SU-DHL-6 (cell line): ENCODE results near the gene FGF5.

ENCODE experiments used
- H2AFZ ChIP-seq: fragments of 200-600 bp; sonication (generic); 2 replicates; pipeline ENCODE4 v1.6.1; 2014; ENCODE audit warnings: low read depth, mild to moderate bottlenecking, moderate library complexity, mixed read lengths, antibody characterized with exemption, low read length; ENCODE audit not compliant: severe bottlenecking
- H3F3A ChIP-seq: fragments of 200-600 bp; shearing (Covaris generic); 2 replicates; pipeline ENCODE4 v1.6.0; 2016; ENCODE audit warnings: antibody characterized with exemption, mild to moderate bottlenecking; ENCODE audit not compliant: insufficient read depth
- H3K27ac ChIP-seq: fragments of 200-600 bp; sonication (generic); 2 replicates; pipeline ENCODE4 v1.5.1; 2016; ENCODE audit warnings: low read depth, mild to moderate bottlenecking, low read length, moderate library complexity, mixed read lengths
- H3K27me3 ChIP-seq: fragments of 200-600 bp; sonication (generic), shearing (Covaris generic); 2 replicates; pipeline ENCODE4 v1.6.0; 2014; ENCODE audit warnings: mild to moderate bottlenecking, low read length
- H3K36me3 ChIP-seq: fragments of 200-600 bp; sonication (generic); 2 replicates; pipeline ENCODE4 v1.6.1; 2014; ENCODE audit warnings: mild to moderate bottlenecking, low read length, mixed read lengths
- H3K4me2 ChIP-seq: fragments of 300-600, 200-600 bp; shearing (Covaris generic), sonication (generic); 2 replicates; pipeline ENCODE4 v1.6.0; 2014; ENCODE audit warnings: low read length, low read depth, mild to moderate bottlenecking; ENCODE audit not compliant: poor library complexity, severe bottlenecking
- H3K4me3 ChIP-seq: fragments of 200-600 bp; sonication (generic); 2 replicates; pipeline ENCODE4 v1.5.1; 2014; ENCODE audit warnings: antibody characterized with exemption, low read length, mild to moderate bottlenecking, mixed read lengths; ENCODE audit not compliant: insufficient read depth, poor library complexity, severe bottlenecking
- H3K79me2 ChIP-seq: fragments of 200-600 bp; sonication (generic); 2 replicates; pipeline ENCODE4 v1.6.1; 2014; ENCODE audit warnings: mild to moderate bottlenecking, low read length, moderate library complexity; ENCODE audit not compliant: insufficient read depth
- H3K9ac ChIP-seq: fragments of 200-600 bp; sonication (generic); 2 replicates; pipeline ENCODE4 v1.7.0; 2014; ENCODE audit warnings: mild to moderate bottlenecking, low read length
- H3K9me2 ChIP-seq: fragments of 200-600 bp; sonication (generic); replicated peaks from 2 replicates; pipeline ENCODE4 v1.6.1; 2014; ENCODE audit warnings: low read length; ENCODE audit not compliant: insufficient read depth
- H3K9me3 ChIP-seq: fragments of 200-600 bp; sonication (generic); 2 replicates; pipeline ENCODE4 v1.6.1; 2014; ENCODE audit warnings: low read length, mixed read lengths; ENCODE audit not compliant: insufficient read depth
- H4K20me1 ChIP-seq: fragments of 200-600 bp; sonication (generic); 2 replicates; pipeline ENCODE4 v1.6.1; 2014; ENCODE audit warnings: low read depth, mild to moderate bottlenecking, antibody characterized with exemption, low read length, moderate library complexity, mixed read lengths
- EZH2phosphoT487 ChIP-seq: fragments of 200-600 bp; sonication (generic), shearing (Covaris generic); conservative IDR thresholded peaks from 2 replicates; pipeline ENCODE4 v1.6.1; 2018; ENCODE audit warnings: mild to moderate bottlenecking, antibody characterized with exemption, low read length, moderate library complexity, mixed read lengths
- TF ChIP-seq, protein P1 (sequence below): fragments of 200-600 bp; sonication (generic); IDR thresholded peaks from one replicate; pipeline ENCODE4 v1.5.1; 2017; ENCODE audit warnings: antibody characterized with exemption, mild to moderate bottlenecking, low read length, moderate library complexity; ENCODE audit not compliant: insufficient read depth, poor library complexity, severe bottlenecking

The FGF5 gene

DNA sequence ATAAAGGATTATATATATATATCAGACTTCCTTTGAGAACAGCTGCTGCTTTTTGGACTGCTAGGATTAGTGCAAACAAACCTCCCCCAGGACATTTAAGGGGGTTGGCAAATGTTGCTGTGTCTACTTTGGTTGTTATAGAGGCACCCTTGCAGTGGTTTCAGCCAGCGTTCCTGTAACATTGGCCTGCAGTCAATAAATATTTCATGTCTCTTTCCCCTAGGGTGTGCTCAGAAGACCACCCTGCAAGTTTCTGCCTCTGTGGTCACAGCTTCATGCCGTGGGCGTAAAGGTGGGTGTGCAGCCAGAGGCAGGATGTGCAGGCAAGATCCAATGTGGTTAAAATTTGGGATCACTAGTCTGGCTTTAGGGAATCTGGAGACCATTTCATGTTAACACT is 28.9 kb downstream of the FGF5 start:
- no peaks in the 10 kb centered on the region for H3K9me2 ChIP-seq
- no peak for TF ChIP-seq EZH2phosphoT487
- H4K20me1 ChIP-seq, result no peaks in the 10 kb centered on the region
- no peaks in the 10 kb centered on the region for H3F3A ChIP-seq
- no peaks in the 10 kb centered on the region for H3K79me2 ChIP-seq
- no peak overlapping the region for H2AFZ ChIP-seq
- H3K9me3 ChIP-seq, result no peaks in the 10 kb centered on the region
- no peak overlapping the region for H3K4me2 ChIP-seq
- no peak overlapping the region for H3K9ac ChIP-seq
- H3K27me3 ChIP-seq, result no peaks in the 10 kb centered on the region
- no peaks in the 10 kb centered on the region for H3K36me3 ChIP-seq
- H3K27ac ChIP-seq, result no peak overlapping the region
- H3K4me3 ChIP-seq, result no peak overlapping the region

- Histone ChIP-seq H3K27me3 (no peaks in the 10 kb centered on the region), H3K27ac (no peak overlapping the region)
Measured at GRCh38 chr4:80295826-80296225, 29.4 kb downstream of the FGF5 start.

DNA sequence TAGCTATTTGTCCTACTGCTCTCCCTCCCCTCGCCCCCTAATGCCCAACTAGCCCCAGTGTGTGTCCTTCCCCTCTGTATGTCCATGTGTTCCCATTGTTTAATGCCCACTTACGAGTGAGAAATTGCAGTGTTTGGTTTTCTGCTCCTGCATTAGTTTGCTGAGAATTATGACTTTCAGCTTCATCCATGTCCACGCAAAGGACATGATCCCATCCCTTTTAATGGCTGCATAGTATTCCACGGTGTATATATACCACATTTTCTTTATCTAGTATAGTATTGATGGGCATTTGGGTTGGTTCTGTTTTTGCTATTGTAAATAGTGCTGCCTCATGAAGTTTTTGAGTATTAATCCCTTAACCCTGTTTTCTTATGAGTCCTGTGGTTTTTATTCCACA is 35.4 kb downstream of the FGF5 start:
- no peak overlapping the region for H3K4me2 ChIP-seq
- H3K79me2 ChIP-seq, result no peaks in the 10 kb centered on the region
- no peaks in the 10 kb centered on the region for H3K9me3 ChIP-seq
- no peaks in the 10 kb centered on the region for H3K9me2 ChIP-seq
- no peak overlapping the region for H3K4me3 ChIP-seq
- no peaks in the 10 kb centered on the region for H3K36me3 ChIP-seq
- H3K27me3 ChIP-seq, result no peaks in the 10 kb centered on the region
- no peak overlapping the region for H3K27ac ChIP-seq
- no peak overlapping the region for H2AFZ ChIP-seq
- H4K20me1 ChIP-seq, result no peaks in the 10 kb centered on the region
- H3F3A ChIP-seq, result no peaks in the 10 kb centered on the region
- H3K9ac ChIP-seq, result no peak overlapping the region
- TF ChIP-seq, protein P1, sequence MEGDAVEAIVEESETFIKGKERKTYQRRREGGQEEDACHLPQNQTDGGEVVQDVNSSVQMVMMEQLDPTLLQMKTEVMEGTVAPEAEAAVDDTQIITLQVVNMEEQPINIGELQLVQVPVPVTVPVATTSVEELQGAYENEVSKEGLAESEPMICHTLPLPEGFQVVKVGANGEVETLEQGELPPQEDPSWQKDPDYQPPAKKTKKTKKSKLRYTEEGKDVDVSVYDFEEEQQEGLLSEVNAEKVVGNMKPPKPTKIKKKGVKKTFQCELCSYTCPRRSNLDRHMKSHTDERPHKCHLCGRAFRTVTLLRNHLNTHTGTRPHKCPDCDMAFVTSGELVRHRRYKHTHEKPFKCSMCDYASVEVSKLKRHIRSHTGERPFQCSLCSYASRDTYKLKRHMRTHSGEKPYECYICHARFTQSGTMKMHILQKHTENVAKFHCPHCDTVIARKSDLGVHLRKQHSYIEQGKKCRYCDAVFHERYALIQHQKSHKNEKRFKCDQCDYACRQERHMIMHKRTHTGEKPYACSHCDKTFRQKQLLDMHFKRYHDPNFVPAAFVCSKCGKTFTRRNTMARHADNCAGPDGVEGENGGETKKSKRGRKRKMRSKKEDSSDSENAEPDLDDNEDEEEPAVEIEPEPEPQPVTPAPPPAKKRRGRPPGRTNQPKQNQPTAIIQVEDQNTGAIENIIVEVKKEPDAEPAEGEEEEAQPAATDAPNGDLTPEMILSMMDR, result no peak
- no peak for TF ChIP-seq EZH2phosphoT487

More at GRCh38 chr4:80295826-80296225, 29.4 kb downstream of the FGF5 start:
- Histone ChIP-seq H3K4me2 (no peak overlapping the region), H3K9me2 (no peaks in the 10 kb centered on the region), H3K79me2 (no peaks in the 10 kb centered on the region), H3F3A (no peaks in the 10 kb centered on the region), H3K9ac (no peak overlapping the region), H3K9me3 (no peaks in the 10 kb centered on the region), H3K4me3 (no peak overlapping the region), H3K36me3 (no peaks in the 10 kb centered on the region), H4K20me1 (no peaks in the 10 kb centered on the region), H2AFZ (no peak overlapping the region)
- no peak for TF ChIP-seq EZH2phosphoT487
- TF ChIP-seq, protein P1, result no peak

DNA sequence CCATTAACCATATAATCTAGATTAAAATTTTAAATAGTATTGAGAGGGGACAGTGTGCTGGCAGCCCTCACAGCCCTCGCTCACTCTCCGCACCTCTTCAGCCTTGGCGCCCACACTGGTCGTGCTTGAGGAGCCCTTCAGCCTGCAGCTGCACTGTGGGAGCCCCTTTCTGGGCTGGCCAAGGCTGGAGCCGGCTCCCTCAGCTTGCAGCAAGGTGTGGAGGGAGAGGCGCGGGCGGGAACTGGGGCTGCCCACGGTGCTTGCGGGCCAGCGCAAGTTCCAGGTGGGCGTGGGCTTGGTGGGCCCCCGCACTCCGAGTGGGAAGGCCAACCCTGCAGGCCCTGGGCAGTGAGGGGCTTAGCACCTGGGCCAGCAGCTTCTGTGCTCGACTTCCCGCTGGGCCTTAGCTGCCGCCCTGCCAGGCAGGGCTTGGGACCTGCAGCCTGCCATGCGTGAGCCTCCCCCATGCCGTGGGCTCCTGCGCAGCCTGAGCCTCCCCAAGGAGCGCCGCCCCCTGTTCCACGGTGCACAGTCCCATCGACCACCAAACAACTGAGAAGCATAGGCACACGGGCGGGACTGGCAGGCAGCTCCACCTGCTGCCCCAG is 36.3 kb downstream of the FGF5 start:
- TF ChIP-seq EZH2phosphoT487, result no peak
- TF ChIP-seq, protein P1, result no peak
- no peaks in the 10 kb centered on the region for H3K9me3 ChIP-seq
- no peaks in the 10 kb centered on the region for H4K20me1 ChIP-seq
- no peak overlapping the region for H3K27ac ChIP-seq
- no peaks in the 10 kb centered on the region for H3K27me3 ChIP-seq
- H3F3A ChIP-seq, result no peaks in the 10 kb centered on the region
- no peaks in the 10 kb centered on the region for H3K36me3 ChIP-seq
- H3K9ac ChIP-seq, result no peak overlapping the region
- H3K4me2 ChIP-seq, result no peak overlapping the region
- H2AFZ ChIP-seq, result no peak overlapping the region
- no peak overlapping the region for H3K4me3 ChIP-seq
- H3K9me2 ChIP-seq, result no peaks in the 10 kb centered on the region
- H3K79me2 ChIP-seq, result no peaks in the 10 kb centered on the region
